HG02678 (cell line): Measurements from ENCODE around the gene ZCCHC8.
A peak's percentile ranks its signal among the peaks of the same experiment; 100 is the strongest.
"Not testable (repeated sequence)": the region's sequence is repeated elsewhere in the genome, so short reads cannot be mapped to it uniquely, and the experiment has no call there.

Source experiments
- ATAC-seq: cut with Tn5 transposase; IDR thresholded peaks from one replicate; pipeline ENCODE4 v1.9.1; 2021; ENCODE audit warnings: mild to moderate bottlenecking, moderate library complexity; ENCODE audit not compliant: unreplicated experiment

Gene ZCCHC8

GRCh38 chr12:122513028-122513427 is 12.3 kb upstream of the ZCCHC8 start:
- ATAC-seq, result not testable (repeated sequence)

GRCh38 chr12:122508163-122508562 is 7.4 kb upstream of the ZCCHC8 start:
- ATAC-seq, result no peak

GRCh38 chr12:122506393-122506938 is 5.7 kb upstream of the ZCCHC8 start:
- ATAC-seq, result no peak

GRCh38 chr12:122505419-122506051 is 4.8 kb upstream of the ZCCHC8 start:
- ATAC-seq, result no peak

GRCh38 chr12:122503783-122504590 is 3.3 kb upstream of the ZCCHC8 start:
- ATAC-seq, result no peak

- ATAC-seq, result no peak
These were observed 2.5 kb upstream of the ZCCHC8 start for GRCh38 chr12:122503147-122503751.

GRCh38 chr12:122501489-122501989 is 807 bp upstream of the ZCCHC8 start:
- no peak for ATAC-seq

- ATAC-seq, result peak; percentile 16
These were observed 594 bp downstream of the ZCCHC8 start for GRCh38 chr12:122499991-122500684.

- ATAC-seq, result no peak
These were observed 5.5 kb downstream of the ZCCHC8 start for GRCh38 chr12:122495258-122495657.

- not testable (repeated sequence) for ATAC-seq
These were observed 7.5 kb downstream of the ZCCHC8 start for GRCh38 chr12:122493222-122493621.

- ATAC-seq, result no peak
These were observed 8.7 kb downstream of the ZCCHC8 start for GRCh38 chr12:122491991-122492390.

GRCh38 chr12:122489038-122489437 is 11.7 kb downstream of the ZCCHC8 start:
- ATAC-seq, result no peak

- ATAC-seq, result not testable (repeated sequence)
These were observed 12.9 kb downstream of the ZCCHC8 start for GRCh38 chr12:122487807-122488206.

GRCh38 chr12:122486805-122487426 is 13.8 kb downstream of the ZCCHC8 start:
- no peak for ATAC-seq

- not testable (repeated sequence) for ATAC-seq
These were observed 14.4 kb downstream of the ZCCHC8 start for GRCh38 chr12:122486360-122486759.

- not testable (repeated sequence) for ATAC-seq
These were observed 16.3 kb downstream of the ZCCHC8 start for GRCh38 chr12:122484385-122484784.

- ATAC-seq, result no peak
These were observed 16.8 kb downstream of the ZCCHC8 start for GRCh38 chr12:122483969-122484368.

- no peak for ATAC-seq
These were observed 18.9 kb downstream of the ZCCHC8 start for GRCh38 chr12:122481861-122482260.

- no peak for ATAC-seq
These were observed 20.0 kb downstream of the ZCCHC8 start for GRCh38 chr12:122480753-122481152.

GRCh38 chr12:122474324-122474716 is 26.4 kb downstream of the ZCCHC8 start:
- no peak for ATAC-seq
